Activated CD8-positive, alpha-beta memory T cell treated with anti-CD3 and anti-CD28 coated beads, Interleukin-2, amount 50 U/mL, for 48 hours (primary cell): Measurements from ENCODE around the gene C1QTNF3.

ENCODE experiments used
- DNase-seq: peaks from one replicate; pipeline ENCODE4 v3.0.0-alpha.2; 2020

C1QTNF3 gene

DNA sequence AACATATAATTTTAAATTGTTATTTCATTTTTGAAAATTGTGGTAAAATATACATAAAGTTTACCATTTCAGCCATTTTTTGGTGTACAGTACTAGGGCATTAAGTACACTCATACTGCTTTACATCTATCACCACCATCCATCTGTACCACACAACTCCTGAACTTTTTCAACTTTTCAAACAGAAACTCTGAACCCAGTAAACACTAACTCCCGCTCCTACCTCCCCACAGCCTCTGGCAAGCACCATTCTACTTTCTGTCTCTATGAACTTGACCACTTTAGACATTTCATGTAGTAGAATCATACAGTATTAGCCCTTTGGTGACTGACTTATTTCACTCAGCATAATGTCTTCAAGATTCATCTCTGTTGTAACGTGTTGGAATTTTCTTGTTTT lies 50.1 kb downstream of the C1QTNF3 start:
- DNase-seq = no peak

DNA sequence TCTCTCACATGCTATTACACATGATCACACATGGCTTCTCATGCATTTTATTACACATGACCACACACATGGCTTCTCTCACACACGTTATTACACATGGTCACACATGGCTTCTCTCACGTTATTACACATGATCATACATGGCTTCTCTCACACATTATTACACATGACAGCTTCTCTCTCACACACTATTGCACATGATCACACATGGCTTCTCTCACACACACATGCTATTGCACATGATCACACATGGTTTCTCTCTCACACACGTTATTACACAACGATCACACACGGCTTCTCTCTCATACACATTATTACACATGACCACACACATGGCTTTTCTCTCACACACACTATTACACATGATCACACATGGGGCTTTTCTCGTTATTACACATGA lies 57.6 kb downstream of the C1QTNF3 start:
- DNase-seq = no peak

DNA sequence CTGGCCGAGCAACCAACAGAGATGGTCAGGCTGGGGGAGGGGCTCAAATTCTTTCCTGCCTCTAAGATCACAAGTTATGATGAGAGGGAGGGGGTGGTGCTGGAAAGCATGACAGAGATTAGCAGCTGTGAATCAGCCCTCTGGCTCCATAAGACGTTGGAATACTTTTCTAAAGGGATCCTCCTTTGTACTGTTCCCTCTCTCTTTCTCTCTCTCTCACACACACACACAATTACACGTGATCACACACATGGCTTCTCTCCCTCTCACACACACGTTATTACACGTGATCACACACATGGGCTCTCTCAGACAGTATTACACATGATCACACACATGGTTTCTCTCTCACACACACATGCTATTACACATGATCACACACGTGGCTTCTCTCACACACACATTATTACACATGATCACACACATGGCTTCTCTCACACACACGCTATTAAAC lies 58.3 kb downstream of the C1QTNF3 start, which contains the start of gene SLC45A2:
Gene SLC45A2 (minus strand): TSS at position 23 of the 454 bp plus-strand sequence. CDS start 110 bp downstream, outside the sequence.
- DNase-seq = no peak

DNA sequence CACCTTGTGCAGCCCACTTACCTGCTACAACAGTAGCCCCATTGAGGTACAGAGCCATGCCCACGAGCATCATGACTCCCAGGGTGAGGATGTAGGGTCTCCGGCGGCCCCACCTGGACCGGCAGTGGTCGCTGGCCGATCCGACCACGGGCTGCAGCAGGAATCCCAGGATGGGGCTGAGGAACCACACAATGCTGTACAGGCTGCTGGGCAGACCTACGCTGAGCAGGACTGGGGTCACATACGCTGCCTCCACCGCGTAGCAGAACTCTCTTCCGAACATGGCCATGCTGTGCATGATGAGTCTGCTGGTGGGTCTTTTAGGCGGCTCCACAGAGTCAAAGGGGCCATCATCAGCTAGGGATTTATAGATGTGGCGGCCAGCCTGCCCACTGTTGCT lies 58.8 kb downstream of the C1QTNF3 start:
- no peak for DNase-seq

DNA sequence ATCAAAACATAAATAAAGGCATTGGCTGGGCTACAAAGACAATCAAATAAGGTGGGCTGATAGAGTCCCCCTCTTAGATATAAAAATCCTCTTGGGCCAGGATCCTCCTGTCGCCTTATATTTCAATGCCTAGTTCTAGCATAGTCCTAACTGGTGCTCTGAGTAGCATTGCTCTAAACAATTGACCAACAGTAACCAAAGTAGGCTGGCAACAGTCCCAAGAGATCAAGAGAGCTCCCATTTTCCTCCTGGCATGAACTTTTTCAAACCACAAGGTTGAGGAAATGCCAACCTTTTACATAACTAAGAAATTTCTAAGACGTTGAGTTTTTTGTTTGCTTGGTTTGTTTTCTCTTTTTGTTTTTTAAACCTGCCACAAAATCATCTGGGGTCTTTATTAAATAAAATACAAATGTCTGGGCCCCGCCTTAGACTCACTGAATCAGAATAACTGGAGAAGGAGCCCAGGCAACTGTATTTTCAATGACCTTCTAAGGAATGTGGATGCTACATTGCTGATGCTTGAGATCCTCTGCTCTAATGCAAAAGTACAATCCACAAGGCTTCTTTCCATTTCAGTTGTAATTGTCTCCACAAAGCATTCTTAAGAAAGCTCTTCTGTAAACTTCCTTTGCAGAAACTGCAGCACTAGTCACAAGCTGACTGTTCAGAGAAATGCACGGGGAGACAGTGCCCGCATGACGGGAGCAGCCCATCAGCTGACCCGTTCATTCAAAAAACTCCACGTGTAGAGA lies 61.4 kb downstream of the C1QTNF3 start:
- no peak for DNase-seq

DNA sequence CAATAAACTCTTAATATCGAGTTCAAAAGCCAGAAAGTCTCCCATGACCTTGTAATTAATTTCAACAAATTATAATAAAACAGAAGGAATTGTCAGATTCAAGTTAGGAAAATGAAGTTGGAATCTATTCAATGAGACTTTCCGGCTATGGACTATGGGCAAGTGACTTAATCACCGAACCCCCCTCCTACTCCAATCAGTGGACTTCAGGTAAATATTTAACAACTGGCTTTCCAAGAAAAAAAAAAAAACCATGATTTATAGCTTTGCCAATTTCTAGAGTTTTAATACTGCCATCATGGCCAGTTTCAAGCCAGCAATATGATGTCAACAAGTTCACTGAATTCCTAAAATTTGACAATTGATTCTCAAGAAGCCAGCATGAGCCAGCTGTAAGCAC lies 63.0 kb downstream of the C1QTNF3 start:
- no peak for DNase-seq

DNA sequence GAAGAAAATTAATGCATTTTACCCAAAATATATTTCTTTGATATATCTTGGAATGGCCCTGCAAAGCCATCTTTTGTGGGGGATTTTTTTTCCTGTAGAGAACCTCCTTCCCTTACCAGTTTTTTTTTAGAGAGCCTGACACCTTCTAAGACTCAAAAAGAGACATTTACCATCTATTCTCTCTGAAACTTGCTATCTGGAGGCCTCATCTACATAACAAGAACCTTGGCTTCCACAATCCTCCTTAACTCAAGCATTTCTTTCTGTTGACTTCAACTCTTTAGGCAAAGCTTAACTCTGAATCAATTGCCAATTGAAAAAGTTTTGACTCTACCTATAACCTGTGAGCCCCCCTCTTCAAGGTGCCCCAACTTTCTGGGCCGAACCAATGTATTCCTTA lies 64.7 kb downstream of the C1QTNF3 start:
- DNase-seq = no peak

DNA sequence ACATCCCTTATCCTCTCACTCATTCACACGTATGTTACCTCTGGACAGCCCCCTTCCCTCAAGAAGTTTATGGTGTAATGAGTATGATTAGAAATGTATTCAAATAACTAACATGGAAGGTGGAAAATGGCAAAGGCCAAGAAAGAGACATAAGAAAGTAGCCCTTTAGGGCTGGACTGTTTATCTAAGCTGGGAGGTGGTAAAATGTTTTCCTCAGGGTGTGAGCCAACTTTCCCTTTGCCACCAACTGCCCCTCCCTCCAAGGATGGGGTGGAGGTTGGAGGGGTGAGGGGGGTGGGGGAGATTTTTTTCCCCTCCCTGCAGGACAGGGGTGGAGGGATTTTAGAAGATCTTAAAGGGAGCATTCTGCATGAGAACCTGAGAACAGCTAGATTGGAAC lies 66.7 kb downstream of the C1QTNF3 start:
- no peak for DNase-seq

DNA sequence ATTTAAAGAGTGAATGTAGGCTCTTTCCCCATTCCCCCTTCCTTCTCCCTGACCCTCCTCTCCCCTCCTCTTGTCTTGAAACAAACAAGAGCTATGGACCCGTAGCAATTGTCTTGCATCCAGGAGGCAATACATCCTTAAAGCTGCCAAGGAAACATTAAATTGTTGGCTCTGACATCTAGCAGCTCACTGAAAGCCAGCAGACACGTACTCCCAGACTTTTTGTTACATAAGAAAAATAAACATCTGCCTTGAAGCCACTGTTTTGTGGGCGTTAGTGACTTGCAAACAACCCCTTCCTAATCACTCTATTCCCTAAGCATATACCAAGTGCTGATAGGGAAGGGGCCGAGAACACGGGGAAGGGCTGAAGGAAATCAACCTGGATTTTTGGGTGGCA lies 67.2 kb downstream of the C1QTNF3 start:
- DNase-seq = no peak

DNA sequence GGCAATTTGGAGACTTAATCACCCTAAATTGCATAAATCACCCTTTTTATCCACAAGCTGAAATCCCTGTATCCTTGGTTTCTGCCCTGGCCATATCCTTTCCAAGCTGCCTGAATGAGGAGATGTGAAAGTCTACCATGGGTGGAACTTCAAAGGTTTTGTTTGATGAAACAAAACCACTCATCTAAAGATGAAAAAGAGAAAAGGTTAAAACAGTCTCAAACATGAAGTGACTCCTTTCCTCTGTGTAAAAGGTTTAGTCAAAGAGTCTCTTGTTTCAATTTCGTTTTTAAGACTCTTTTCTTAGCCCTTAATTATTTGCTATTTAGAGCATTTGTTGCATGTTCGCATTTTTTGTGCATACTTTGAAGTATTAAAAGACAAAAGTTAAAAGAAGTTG lies 69.7 kb downstream of the C1QTNF3 start:
- no peak for DNase-seq

DNA sequence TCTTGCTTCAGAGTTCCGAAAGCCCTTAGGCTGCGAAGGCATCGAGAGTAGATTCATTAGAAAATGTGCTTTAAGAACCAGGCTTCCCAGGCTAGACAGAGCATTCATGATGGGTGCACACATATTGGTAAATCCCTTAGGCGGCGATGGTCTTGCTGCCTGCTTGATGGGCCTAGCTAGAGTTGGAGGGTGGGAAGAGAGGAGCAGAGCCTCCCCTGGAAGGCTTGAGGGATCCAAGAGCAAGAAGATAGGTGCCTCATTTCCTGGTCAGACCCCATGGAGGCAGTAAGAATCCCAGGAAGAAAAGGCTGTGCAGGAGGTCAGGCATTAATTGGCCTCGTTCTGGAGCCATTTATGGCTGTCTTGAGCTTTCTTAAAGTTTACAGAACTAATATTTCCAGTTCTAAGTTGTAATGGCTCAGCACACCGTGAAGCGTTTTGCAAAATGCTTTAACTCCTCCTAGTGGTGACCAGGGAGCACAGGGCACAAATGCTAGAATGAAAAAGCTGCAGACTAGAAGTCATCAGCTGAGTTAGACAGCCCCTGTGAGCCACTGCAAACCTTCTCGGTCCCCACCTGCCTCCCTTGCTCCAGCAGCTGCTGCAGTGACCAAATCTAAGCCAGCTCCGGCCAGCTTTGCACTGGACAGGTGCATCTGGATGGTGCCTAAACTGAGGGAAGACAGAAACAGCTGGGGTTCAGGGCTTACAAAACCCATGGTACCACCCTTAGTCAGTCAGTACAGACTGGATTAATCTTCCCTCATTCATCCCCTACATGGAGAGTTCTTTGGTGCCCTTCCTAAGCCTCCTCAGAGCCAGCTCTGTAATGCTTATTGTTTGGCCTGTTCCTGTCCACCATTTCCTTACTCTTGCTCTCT lies 73.2 kb downstream of the C1QTNF3 start:
- DNase-seq = no peak

DNA sequence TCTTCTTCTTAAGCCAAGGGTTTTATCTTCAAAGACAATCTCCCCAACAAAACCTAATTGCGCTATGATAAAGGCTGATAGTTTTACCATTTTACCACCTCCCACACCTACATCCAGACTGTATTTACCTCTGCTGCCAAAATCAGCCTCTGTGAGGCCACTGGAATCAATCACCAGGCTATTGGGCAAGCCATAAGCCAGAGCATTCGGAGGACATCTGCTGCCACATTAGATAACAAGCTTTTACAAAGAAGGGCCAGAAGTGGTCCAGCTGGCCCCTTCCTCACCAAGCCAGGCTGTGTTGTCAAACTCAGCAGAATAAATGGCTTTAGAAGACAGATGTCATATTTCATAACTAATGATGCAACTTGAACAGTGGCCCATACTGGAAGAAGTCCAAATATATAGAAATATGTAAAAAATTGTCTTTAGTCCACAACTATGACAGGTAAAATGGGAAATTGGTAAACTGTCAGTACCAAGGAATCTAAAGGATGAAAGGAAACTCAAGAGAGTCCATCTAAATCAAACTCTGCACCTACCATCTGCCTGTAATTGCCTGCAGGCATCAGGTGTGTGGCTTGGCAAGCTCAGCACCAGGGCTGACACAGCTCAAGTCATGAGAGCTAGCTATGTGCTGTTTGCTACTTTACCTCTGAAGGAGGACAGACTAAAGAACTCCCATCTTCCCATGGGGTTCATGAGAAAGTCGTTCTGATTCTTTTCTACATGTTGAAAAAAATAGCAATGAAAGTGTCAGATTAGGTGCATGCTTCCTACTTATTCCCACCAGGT lies 74.6 kb downstream of the C1QTNF3 start:
- DNase-seq = no peak
